GM18858 (cell line): Measurements from ENCODE around the gene PLEKHO2.

Experiments
- ATAC-seq: cut with Tn5 transposase; IDR thresholded peaks from one replicate; pipeline ENCODE4 v1.9.1; 2021; ENCODE audit not compliant: unreplicated experiment

Gene PLEKHO2

DNA sequence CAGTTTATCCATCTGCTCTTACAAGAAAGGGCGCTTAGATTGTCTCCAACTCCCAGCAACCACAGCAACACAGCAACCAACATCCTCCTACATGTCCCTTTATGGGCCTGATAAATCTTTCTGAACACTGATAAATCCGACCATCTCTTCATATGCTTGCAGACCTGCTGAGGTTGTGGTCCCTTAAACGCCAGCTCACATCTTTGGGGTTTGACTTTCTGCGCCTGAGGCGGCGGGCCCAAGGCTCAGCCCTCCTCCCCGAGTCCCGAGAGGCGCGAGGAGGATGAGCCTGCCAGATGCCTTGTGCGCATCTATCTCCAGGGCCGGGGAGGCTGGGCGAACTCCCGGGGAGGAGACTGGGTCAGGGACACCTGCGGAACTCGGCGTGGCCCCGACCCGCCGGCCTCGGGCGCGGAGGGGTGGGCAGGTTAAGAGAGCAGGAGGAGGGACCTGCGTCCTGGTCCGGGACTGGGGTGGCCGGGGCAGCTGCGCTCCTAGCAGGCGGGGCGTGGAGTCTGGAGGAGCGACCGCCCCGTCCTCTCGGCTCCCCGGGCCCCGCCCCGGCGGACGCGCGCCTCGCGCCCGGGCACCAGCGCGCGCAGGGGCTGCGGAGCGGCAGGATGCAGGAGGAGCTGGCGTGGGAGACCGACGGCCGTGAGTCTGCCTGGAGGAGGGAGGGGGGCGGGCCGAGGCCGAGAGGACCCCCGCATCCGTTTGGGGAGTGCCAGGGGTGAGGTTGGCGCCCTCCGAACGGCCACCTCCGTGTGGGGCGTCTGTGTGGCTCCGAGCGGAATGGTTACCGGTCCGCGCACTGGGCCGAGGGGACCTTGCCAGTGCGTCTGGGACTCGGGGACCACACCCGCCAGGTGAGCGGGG is 69.8 kb downstream of the PLEKHO2 start, which contains the start of gene ANKDD1A:
Gene ANKDD1A, plus strand, starts transcription at position 592 of the 876 bp plus-strand sequence. Its CDS starts 29 bp downstream, at position 621.
- ATAC-seq: no peak

DNA sequence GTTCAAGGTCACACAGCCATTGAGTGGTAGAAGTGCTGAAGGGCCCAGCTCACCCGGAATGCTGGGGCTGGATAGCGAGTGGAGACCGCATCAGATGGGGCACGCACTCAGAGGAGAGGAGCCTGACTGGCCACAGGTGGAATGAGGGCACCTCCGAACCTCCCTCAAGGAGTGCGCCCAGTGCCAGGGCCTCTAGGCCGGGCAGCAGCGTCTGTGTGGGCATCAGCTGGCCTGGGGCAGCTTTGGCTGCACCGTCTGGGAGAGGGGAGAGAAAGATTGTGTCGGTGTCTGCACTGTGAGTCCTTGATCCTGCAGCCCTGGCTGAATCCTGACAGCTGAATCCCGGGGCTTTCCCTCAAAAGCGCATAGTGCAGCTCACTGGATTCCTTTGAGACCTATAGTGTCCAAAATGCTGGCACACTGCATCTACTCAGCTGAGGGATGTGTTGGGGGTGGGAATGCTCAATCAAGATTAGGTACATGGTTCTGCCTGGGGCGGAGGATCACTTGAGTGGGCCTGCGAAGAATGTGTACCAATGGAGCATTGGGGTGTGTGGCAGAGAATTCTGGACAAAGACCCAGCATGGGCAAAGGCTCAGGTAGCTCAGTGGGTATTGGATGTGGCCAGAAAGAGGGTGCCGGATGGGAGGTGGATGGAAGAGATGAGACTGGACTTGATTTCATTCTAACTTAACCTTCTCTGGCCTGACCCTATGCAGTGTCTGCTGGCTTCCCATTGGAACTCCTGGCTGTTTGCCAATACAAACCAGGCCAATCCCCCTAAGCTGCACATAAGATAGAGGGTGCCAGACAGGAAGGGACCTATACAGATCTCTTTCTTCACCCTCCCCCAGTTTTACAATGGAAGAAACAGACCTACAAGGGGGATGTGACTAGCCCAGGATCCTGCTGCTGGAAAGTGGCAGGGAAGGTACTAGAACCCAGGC is 70.9 kb downstream of the PLEKHO2 start:
- ATAC-seq: no peak

DNA sequence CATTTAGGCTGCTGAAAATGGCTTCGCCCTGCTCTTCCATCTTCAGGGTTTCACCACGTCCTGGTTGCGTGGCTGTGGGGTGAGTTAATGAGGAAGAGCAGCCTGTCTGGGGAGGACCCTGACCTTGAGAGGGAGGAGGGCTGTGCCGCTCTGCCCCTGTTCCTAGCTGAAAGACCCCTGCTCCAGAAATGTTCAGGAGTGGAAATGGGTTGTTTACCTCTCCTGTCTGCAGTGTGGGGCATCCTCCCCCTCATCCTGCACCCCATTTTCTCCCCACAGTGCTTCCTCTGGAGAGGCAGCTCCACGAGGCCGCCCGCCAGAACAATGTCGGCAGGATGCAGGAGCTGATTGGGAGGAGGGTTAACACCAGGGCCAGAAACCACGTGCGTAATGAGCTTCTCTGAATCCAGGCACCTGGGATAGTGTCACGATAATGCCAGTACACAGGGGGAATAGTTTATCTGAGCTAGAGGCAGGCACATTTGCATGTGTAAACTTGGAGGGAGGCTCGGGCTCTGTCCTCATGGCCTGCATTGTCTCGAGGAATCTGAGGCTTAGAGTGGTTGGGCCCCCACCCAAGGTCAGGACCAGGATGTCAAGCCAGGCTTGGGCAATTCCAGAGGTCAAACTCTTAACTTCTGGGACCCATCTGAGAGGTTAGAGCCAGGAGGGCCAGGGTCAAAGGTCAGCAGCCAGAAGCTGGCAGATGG is 74.0 kb downstream of the PLEKHO2 start:
- ATAC-seq: no peak

DNA sequence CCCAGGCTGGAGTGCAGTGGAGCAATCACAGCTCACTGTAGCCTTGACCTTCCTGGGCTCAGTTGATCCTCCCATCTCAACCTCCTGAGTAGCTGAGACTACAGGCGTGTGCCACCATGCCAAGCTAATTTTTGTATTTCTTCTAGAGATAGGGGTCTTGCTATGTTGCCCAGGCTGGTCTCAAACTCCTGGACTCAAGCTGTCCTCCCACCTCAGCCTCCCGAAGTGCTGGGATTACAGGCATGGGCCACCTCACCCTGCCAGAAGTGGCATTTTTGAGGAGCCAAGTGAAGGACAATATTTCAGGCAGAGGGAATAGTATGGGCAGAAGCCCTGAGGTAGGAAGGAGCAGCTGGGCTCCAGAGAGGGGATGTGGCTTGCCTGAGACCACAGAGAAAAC is 74.7 kb downstream of the PLEKHO2 start:
- ATAC-seq: no peak

DNA sequence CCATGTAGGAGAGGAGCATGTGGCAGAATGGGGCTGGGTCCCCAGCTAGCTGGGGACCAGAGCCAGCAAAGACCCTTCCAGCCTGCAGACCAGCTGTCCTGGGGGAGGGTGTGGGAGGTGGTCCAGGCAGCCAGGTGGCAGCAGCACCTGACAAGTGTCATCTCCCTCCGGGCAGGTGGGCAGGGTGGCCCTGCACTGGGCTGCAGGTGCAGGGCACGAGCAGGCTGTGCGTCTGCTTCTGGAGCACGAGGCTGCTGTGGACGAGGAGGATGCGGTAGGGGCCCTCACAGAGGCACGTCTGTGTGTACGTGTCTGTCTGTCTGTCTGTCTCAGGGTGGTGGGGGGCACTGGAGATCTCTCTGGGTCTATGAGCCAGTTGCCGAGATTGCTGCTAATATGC is 75.5 kb downstream of the PLEKHO2 start:
- no peak for ATAC-seq
